Ishikawa (cell line): Measurements from ENCODE around the gene TMEM120B.

Experiments
- CEBPB ChIP-seq: IDR thresholded peaks from 2 replicates; pipeline ENCODE4 v1.6.1; 2012
- EGR1 ChIP-seq: IDR thresholded peaks from 2 replicates; pipeline ENCODE4 v1.6.1; 2012
- EP300 ChIP-seq: IDR thresholded peaks from 2 replicates; pipeline ENCODE4 v1.6.1; 2012; ENCODE audit warnings: borderline replicate concordance
- FOXM1 ChIP-seq: IDR thresholded peaks from 2 replicates; pipeline ENCODE4 v1.6.1; 2012; ENCODE audit warnings: low read depth, borderline replicate concordance
- MAX ChIP-seq: IDR thresholded peaks from 2 replicates; pipeline ENCODE4 v1.6.1; 2012
- NFIC ChIP-seq: IDR thresholded peaks from 2 replicates; pipeline ENCODE4 v1.6.1; 2012
- RAD21 ChIP-seq: IDR thresholded peaks from 2 replicates; pipeline ENCODE4 v1.6.1; 2012; ENCODE audit warnings: low read depth
- REST ChIP-seq: IDR thresholded peaks from 2 replicates; pipeline ENCODE4 v1.6.1; 2012; ENCODE audit warnings: low read depth, mild to moderate bottlenecking
- TAF1 ChIP-seq: IDR thresholded peaks from 2 replicates; pipeline ENCODE4 v1.6.1; 2012; ENCODE audit warnings: low read depth, mild to moderate bottlenecking
- TEAD4 ChIP-seq: IDR thresholded peaks from 2 replicates; pipeline ENCODE4 v1.6.1; 2012
- USF1 ChIP-seq: IDR thresholded peaks from 2 replicates; pipeline ENCODE4 v1.6.1; 2012
- YY1 ChIP-seq: IDR thresholded peaks from 2 replicates; pipeline ENCODE4 v1.6.1; 2012; ENCODE audit warnings: low read depth
- ZBTB7A ChIP-seq: IDR thresholded peaks from 2 replicates; pipeline ENCODE4 v1.6.1; 2012; ENCODE audit warnings: low read depth

- no peak for TF ChIP-seq RAD21
- TF ChIP-seq EGR1 = no peak
- no peak for TF ChIP-seq EP300
- TF ChIP-seq MAX = no peak
- no peak for TF ChIP-seq REST
- no peak for TF ChIP-seq YY1
- TF ChIP-seq FOXM1 = no peak
- no peak for TF ChIP-seq ZBTB7A
- TF ChIP-seq TEAD4 = no peak
- TF ChIP-seq NFIC = no peak
- TF ChIP-seq TAF1 = no peak
- no peak for TF ChIP-seq CEBPB
- TF ChIP-seq USF1 = no peak
These were observed 28.3 kb downstream of the TMEM120B start for GRCh38 chr12:121740847-121741246.
